ENCODE data around the gene HYCC1. TPM values are rescaled to one million over a fixed set of nuclear protein-coding genes. Genes with fewer than 3 reads are reported as not detected.

Gene HYCC1
- total RNA-seq, 3 donors from 2014 or later: 5.1 to 28.5 (median 6.7) TPM

DNA sequence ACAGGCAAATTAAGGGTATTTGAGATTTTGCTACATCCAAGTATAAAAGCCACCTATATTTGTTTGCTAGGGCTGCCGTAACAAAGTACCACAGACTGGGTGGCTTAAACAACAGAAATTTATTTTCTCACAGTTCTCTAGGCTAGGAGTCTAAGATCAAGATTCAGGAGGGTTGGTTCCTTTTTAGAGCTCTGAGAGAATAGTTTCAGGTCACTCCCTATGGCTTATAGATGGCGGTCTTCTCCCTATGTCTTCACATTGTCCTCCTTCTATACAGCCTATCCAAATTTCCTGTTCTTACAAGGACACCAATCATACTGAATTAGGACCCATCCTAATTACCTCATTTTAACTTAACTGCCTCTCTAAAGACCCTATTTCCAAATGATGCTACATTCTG, 11.2 kb downstream of the HYCC1 start:
- ATAC-seq: no peak

GRCh38 chr7:23001610-23002009, 12.3 kb downstream of the HYCC1 start:
- no peak for DNase-seq
- Histone ChIP-seq H3K9me3 (no peaks in the 10 kb centered on the region), H3K4me3 (no peak overlapping the region), H3K36me3 (ENCODE audit: low read depth) (no peaks in the 10 kb centered on the region), H3K4me1 (ENCODE audit: low read depth) (no peaks in the 10 kb centered on the region)
- intact Hi-C loops (cut with DNase I, micrococcal nuclease): no loop called here
- ATAC-seq: no peak
- no peak for TF ChIP-seq CTCF (IDR thresholded peaks at IDR 0.05)

More for the DNA sequence above, 11.2 kb downstream of the HYCC1 start:
- no peak for TF ChIP-seq CTCF (IDR thresholded peaks at IDR 0.05)
- H3K9me3 ChIP-seq: no peaks in the 10 kb centered on the region
- no peak for DNase-seq
- H3K4me3 ChIP-seq: no peak overlapping the region
- H3K36me3 ChIP-seq (ENCODE audit: low read depth): no peaks in the 10 kb centered on the region
- no peaks in the 10 kb centered on the region for H3K4me1 ChIP-seq (ENCODE audit: low read depth)
- intact Hi-C loops (cut with DNase I, micrococcal nuclease): no loop called here

- Histone ChIP-seq H3K4me1 (ENCODE audit: low read depth) (no peaks in the 10 kb centered on the region), H3K9me3 (no peaks in the 10 kb centered on the region), H3K36me3 (ENCODE audit: low read depth) (no peaks in the 10 kb centered on the region), H3K4me3 (no peak overlapping the region)
- DNase-seq: no peak
- ATAC-seq: no peak
- intact Hi-C loops (cut with DNase I, micrococcal nuclease): no loop called here
- TF ChIP-seq CTCF (IDR thresholded peaks at IDR 0.05): no peak
These were observed 13.2 kb downstream of the HYCC1 start for GRCh38 chr7:23000597-23001360.

DNA sequence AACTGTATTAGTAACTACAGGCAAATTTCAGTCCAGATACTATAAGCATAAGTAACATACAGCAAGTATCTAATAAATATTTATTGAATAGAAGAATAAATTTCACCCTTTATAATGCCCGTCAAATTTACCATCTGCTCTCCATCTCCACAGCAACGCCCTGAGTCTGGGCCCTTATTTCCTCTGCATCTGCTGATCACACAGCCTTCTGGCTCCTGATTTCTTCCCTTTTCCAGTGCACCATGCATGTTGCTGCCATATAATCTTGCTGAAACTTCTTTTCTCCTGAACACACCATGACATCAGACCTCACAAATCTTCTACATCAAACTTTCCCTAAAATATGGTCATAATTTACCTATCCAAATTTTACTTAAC, 15.4 kb downstream of the HYCC1 start:
- H3K4me3 ChIP-seq: no peak overlapping the region
- no peak for TF ChIP-seq CTCF (IDR thresholded peaks at IDR 0.05)
- intact Hi-C loops (cut with DNase I, micrococcal nuclease): no loop called here
- no peaks in the 10 kb centered on the region for H3K9me3 ChIP-seq
- H3K36me3 ChIP-seq (ENCODE audit: low read depth): no peaks in the 10 kb centered on the region
- DNase-seq (no peak), ATAC-seq (no peak)
- H3K4me1 ChIP-seq (ENCODE audit: low read depth): no peaks in the 10 kb centered on the region

GRCh38 chr7:22997871-22998518, 15.9 kb downstream of the HYCC1 start:
- no peak overlapping the region for H3K4me3 ChIP-seq
- H3K9me3 ChIP-seq: no peaks in the 10 kb centered on the region
- no peaks in the 10 kb centered on the region for H3K36me3 ChIP-seq (ENCODE audit: low read depth)
- no peak for TF ChIP-seq CTCF (IDR thresholded peaks at IDR 0.05)
- H3K4me1 ChIP-seq (ENCODE audit: low read depth): no peaks in the 10 kb centered on the region
- ATAC-seq: no peak
- intact Hi-C loops (cut with DNase I, micrococcal nuclease): no loop called here
- DNase-seq: no peak

Data from mucosa of descending colon (tissue), 3 donors.